GM23248 (cell line): ENCODE data around the gene TMIGD2. TPM values are rescaled to one million over a fixed set of nuclear protein-coding genes. Genes with fewer than 3 reads are reported as not detected.

Experiments
- DNase-seq: peaks from one replicate; pipeline ENCODE4 v3.0.0-alpha.2; 2015
- H2AFZ ChIP-seq: fragments of 200-600 bp; sonication (generic); 2 replicates; pipeline ENCODE4 v1.6.1; 2016; ENCODE audit warnings: antibody characterized with exemption
- H3F3A ChIP-seq: fragments of 200-600 bp; sonication (generic); 2 replicates; pipeline ENCODE4 v1.6.1; 2016; ENCODE audit warnings: mild to moderate bottlenecking, antibody characterized with exemption, mixed run types; ENCODE audit not compliant: insufficient read depth
- H3K27ac ChIP-seq: fragments of 200-600 bp; sonication (generic); 2 replicates; pipeline ENCODE4 v1.5.1; 2016; ENCODE audit warnings: mild to moderate bottlenecking
- H3K27me3 ChIP-seq: fragments of 200-600 bp; sonication (generic); replicated peaks from 2 replicates; pipeline ENCODE4 v1.6.1; 2016; ENCODE audit warnings: mild to moderate bottlenecking; ENCODE audit not compliant: insufficient read depth
- H3K36me3 ChIP-seq: fragments of 200-600 bp; sonication (generic); 2 replicates; pipeline ENCODE4 v1.6.1; 2016; ENCODE audit warnings: low read depth, mild to moderate bottlenecking
- H3K4me1 ChIP-seq: fragments of 200-600 bp; sonication (generic); 2 replicates; pipeline ENCODE4 v1.6.1; 2016; ENCODE audit warnings: mild to moderate bottlenecking; ENCODE audit not compliant: insufficient read depth
- H3K4me2 ChIP-seq: fragments of 200-600 bp; sonication (generic); one replicate; pipeline ENCODE4 v1.6.1; 2016; ENCODE audit warnings: mild to moderate bottlenecking; ENCODE audit not compliant: unreplicated experiment
- H3K4me3 ChIP-seq: fragments of 200-600 bp; sonication (generic); 2 replicates; pipeline ENCODE4 v1.5.1; 2016; ENCODE audit warnings: mild to moderate bottlenecking
- H3K79me2 ChIP-seq: fragments of 200-600 bp; sonication (generic); 2 replicates; pipeline ENCODE4 v1.6.1; 2016; ENCODE audit warnings: mild to moderate bottlenecking; ENCODE audit not compliant: insufficient read depth
- H3K9ac ChIP-seq: fragments of 200-600 bp; sonication (generic); 2 replicates; pipeline ENCODE4 v1.6.1; 2016; ENCODE audit warnings: mild to moderate bottlenecking
- H3K9me2 ChIP-seq: fragments of 200-600 bp; sonication (generic); 2 replicates; pipeline ENCODE4 v1.6.1; 2016; ENCODE audit warnings: mixed run types, mild to moderate bottlenecking, moderate library complexity; ENCODE audit not compliant: insufficient read depth
- H3K9me3 ChIP-seq: fragments of 200-600 bp; sonication (generic); one replicate; pipeline ENCODE4 v1.6.1; 2017; ENCODE audit warnings: low read depth
- H4K20me1 ChIP-seq: fragments of 200-600 bp; sonication (generic); 2 replicates; pipeline ENCODE4 v1.6.0; 2016; ENCODE audit not compliant: insufficient read depth
- EZH2 ChIP-seq: fragments of 200-600 bp; sonication (generic); IDR thresholded peaks from 2 replicates; pipeline ENCODE4 v1.6.1; 2018; ENCODE audit warnings: antibody characterized with exemption, mild to moderate bottlenecking; ENCODE audit not compliant: insufficient read depth, poor library complexity, severe bottlenecking
- EZH2phosphoT487 ChIP-seq: fragments of 200-600 bp; sonication (generic); IDR thresholded peaks from 2 replicates; pipeline ENCODE4 v1.6.1; 2018; ENCODE audit warnings: antibody characterized with exemption, moderate library complexity, mild to moderate bottlenecking, low read depth; ENCODE audit not compliant: insufficient read depth
- WGBS, 2 experiments: methylation state at CpG; one replicate each; pipeline ENCODE4 v1.1.6; 2015 to 2017; ENCODE audit warnings: low lambda C conversion rate in 2 of 2, low coverage in 1 of 2; ENCODE audit errors: missing lambda C conversion rate in 2 of 2; 5-methylcytosine and 5-hydroxymethylcytosine counted together
- in situ Hi-C: fragments of 300-500 bp; cut with MboI; formaldehyde crosslinking; loops from 2 replicates; pipeline ENCODE4 v1.15.0; 2020
- polyA plus RNA-seq: library from polyadenylated mRNA; unstranded; fragments of >200 nt; fragmentation: Nextera tagmentation; extraction: Ambion mirVana; gene quantifications from 2 replicates; pipeline ENCODE4 v1.2.1, GENCODE V29; 2016
- total RNA-seq: library from RNA; depleted of rRNA; stranded (reverse); fragments of >200 nt; shearing (Covaris generic); gene quantifications from 2 replicates; pipeline ENCODE4 v1.2.3, GENCODE V29; 2014

TMIGD2 gene
- total and polyA plus RNA-seq, 2 experiments from 2014 or later, result not detected

DNA sequence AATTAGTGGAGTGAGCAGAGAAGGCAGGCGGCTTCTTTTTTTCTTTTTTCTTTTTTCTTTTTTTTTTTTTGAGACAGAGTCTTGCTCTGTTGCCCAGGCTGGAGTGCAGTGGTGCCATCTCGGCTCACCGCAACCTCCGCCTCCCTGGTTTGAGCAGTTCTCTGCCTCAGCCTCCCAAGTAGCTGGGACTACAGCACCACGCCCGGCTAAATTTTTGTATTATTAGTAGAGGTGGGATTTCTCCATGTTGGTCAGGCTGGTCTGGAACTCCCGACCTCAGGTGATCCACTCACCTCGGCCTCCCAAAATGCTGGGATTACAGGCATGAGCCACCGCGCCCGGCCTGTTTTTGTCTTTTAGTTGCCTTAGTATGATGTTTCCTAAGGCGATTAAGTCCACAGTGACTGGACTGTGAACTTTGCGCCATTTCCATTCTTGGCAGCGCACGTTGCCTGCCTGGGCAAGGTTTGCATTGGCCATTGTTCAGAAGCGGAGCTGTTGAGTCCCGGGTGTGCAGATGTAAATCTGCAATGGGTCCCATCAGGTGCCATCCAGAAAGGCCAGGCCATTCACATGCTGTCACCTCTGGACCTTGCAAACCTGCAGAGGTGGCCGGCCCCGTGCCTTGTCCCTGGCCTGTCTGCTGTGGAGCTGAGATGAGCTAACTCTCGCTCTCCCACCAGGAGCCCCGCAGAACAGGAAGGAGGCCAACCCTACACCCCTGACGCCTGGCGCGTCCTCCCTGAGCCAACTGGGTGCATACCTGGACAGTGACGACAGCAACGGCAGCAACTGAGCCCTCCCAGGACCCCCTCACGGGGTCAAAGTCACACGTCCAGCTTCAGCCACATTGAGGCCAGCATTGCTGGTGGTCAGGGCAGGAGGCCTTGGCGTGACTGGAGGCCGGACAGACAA, 34.0 kb downstream of the TMIGD2 start:
- Histone ChIP-seq H4K20me1 (no peaks in the 10 kb centered on the region), H3K9me2 (no peaks in the 10 kb centered on the region), H3K9ac (no peak overlapping the region), H3K4me3 (no peak overlapping the region), H2AFZ (no peak overlapping the region), H3K4me1 (no peaks in the 10 kb centered on the region), H3K9me3 (no peaks in the 10 kb centered on the region), H3K27ac (no peak overlapping the region), H3F3A (no peaks in the 10 kb centered on the region), H3K79me2 (no peaks in the 10 kb centered on the region), H3K4me2 (no peak overlapping the region), H3K27me3 (no peaks in the 10 kb centered on the region), H3K36me3 (peaks cover 4% of the 10 kb centered on the region; the same call in 1 of the 2 replicates)
- in situ Hi-C loops, result no loop called here
- DNase-seq, result no peak
- 85 to 90% methylated on average over 27 to 30 of the region's 30 CpGs for WGBS, 2 experiments
- TF ChIP-seq EZH2, result no peak
- TF ChIP-seq EZH2phosphoT487, result no peak

DNA sequence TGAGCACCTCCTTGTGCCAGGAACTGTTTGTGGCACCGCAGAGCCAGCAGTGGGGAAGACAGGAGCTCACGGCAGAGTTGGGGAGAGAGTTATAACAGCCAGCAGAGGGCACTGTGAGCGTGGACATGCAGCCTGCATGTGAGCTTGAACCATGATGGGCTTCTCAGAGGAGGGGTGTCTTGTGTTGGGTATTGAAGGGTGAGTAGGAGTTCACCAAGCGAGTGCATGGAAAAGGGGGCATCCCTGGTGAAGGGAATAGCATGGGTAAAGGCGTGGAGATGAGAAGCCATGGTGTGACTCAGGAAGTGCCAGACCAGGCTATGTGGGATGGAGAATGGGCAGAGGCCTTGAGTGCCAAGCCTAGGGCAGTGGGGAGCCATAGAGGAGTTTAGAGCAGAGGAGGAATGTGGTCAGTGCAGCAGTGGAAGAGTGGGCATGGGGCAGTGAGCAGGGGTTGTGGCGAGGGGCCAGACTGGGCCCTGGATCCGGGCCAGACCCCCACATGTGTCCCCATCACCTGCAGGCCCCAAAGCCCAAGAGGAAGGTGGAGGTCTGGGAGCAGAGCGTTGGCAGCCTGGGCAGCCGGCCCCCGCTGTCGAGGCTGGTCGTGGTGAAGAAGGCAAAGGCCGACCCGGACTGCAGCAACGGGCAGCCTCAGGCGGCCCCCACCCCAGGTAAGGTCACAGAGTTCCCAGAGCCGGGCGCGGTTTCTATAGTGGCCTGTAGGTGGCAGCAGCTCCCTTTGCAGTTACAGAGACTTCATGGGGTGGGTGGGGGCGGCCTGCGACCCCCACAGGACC, 34.9 kb downstream of the TMIGD2 start:
- no peak overlapping the region for H2AFZ ChIP-seq
- no peak overlapping the region for H3K9ac ChIP-seq
- no peaks in the 10 kb centered on the region for H3K9me2 ChIP-seq
- H3K4me3 ChIP-seq, result no peak overlapping the region
- no peak overlapping the region for H3K4me2 ChIP-seq
- H3K79me2 ChIP-seq, result no peaks in the 10 kb centered on the region
- DNase-seq, result peak; percentile 49
- no peaks in the 10 kb centered on the region for H3K9me3 ChIP-seq
- in situ Hi-C loops, result no loop called here
- no peaks in the 10 kb centered on the region for H3K4me1 ChIP-seq
- no peaks in the 10 kb centered on the region for H3F3A ChIP-seq
- TF ChIP-seq EZH2phosphoT487 (no peak), EZH2 (no peak)
- H3K27ac ChIP-seq, result no peak overlapping the region
- peaks cover 4% of the 10 kb centered on the region; the same call in 1 of the 2 replicates for H3K36me3 ChIP-seq
- WGBS, 2 experiments, result 39 to 45% methylated on average over 20 to 21 of the region's 21 CpGs
- no peaks in the 10 kb centered on the region for H3K27me3 ChIP-seq
- no peaks in the 10 kb centered on the region for H4K20me1 ChIP-seq

DNA sequence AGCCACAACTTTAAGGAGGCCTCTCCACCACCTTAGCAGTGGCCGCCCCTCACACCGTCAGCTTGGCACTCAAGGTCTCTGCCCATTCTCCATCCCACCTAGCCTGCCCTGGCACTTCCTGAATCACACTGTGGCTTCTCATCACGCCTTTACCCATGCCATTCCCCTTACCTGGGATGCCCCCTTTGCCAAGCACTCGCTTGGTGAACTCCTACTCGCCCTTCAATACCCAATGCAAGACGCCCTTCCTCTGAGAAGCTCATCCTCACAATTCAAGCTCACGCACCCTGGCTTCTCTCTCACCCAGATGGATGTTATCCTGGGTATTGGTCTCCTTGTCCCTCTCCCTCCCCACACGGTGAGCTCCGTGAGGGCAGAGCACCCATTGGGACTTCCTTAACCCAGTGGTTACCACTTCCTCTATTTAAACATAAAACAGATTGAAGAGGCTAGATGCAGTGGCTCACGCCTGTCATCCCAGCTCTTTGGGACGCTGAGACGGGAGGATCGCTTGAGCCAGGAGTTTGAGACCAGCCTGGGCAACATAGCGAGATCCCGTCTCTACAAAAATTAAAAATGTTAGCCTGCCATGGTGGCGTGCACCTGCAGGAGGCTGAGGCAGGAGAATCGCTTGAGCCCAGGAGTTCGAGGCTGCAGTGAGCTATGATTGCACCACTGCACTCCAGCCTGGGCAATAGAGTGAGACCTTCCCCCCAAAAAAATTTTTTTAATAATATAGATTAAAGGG, 35.8 kb downstream of the TMIGD2 start:
- Histone ChIP-seq H3K4me2 (no peak overlapping the region), H3F3A (no peaks in the 10 kb centered on the region), H3K4me3 (no peak overlapping the region), H3K36me3 (peaks cover 4% of the 10 kb centered on the region; the same call in 1 of the 2 replicates), H3K9me2 (no peaks in the 10 kb centered on the region), H3K9ac (no peak overlapping the region), H3K79me2 (no peaks in the 10 kb centered on the region), H2AFZ (no peak overlapping the region), H3K4me1 (no peaks in the 10 kb centered on the region), H4K20me1 (no peaks in the 10 kb centered on the region), H3K27me3 (no peaks in the 10 kb centered on the region), H3K9me3 (no peaks in the 10 kb centered on the region), H3K27ac (no peak overlapping the region)
- in situ Hi-C loops, result no loop called here
- 89 to 92% methylated on average over 16 to 18 of the region's 18 CpGs for WGBS, 2 experiments
- TF ChIP-seq EZH2 (no peak), EZH2phosphoT487 (no peak)
- DNase-seq, result no peak

GRCh38 chr19:4264812-4265211, 37.4 kb downstream of the TMIGD2 start:
- no peak for DNase-seq
- Histone ChIP-seq H3K4me1 (no peaks in the 10 kb centered on the region), H2AFZ (no peak overlapping the region), H3K27me3 (no peaks in the 10 kb centered on the region), H3F3A (no peaks in the 10 kb centered on the region), H4K20me1 (no peaks in the 10 kb centered on the region), H3K9ac (no peak overlapping the region), H3K79me2 (no peaks in the 10 kb centered on the region), H3K36me3 (peaks cover 4% of the 10 kb centered on the region; the same call in 1 of the 2 replicates), H3K4me3 (no peak overlapping the region), H3K27ac (no peak overlapping the region), H3K9me2 (no peaks in the 10 kb centered on the region), H3K4me2 (no peak overlapping the region), H3K9me3 (no peaks in the 10 kb centered on the region)
- in situ Hi-C loops, result no loop called here
- TF ChIP-seq EZH2 (no peak), EZH2phosphoT487 (no peak)
- 84 to 88% methylated on average over 4 of the region's 4 CpGs for WGBS, 2 experiments
